HG03064 (cell line): ENCODE results near the gene NTHL1.

Source experiments
- ATAC-seq: cut with Tn5 transposase; IDR thresholded peaks from one replicate; pipeline ENCODE4 v1.9.1; 2021; ENCODE audit warnings: low read depth; ENCODE audit not compliant: unreplicated experiment

NTHL1 gene

DNA sequence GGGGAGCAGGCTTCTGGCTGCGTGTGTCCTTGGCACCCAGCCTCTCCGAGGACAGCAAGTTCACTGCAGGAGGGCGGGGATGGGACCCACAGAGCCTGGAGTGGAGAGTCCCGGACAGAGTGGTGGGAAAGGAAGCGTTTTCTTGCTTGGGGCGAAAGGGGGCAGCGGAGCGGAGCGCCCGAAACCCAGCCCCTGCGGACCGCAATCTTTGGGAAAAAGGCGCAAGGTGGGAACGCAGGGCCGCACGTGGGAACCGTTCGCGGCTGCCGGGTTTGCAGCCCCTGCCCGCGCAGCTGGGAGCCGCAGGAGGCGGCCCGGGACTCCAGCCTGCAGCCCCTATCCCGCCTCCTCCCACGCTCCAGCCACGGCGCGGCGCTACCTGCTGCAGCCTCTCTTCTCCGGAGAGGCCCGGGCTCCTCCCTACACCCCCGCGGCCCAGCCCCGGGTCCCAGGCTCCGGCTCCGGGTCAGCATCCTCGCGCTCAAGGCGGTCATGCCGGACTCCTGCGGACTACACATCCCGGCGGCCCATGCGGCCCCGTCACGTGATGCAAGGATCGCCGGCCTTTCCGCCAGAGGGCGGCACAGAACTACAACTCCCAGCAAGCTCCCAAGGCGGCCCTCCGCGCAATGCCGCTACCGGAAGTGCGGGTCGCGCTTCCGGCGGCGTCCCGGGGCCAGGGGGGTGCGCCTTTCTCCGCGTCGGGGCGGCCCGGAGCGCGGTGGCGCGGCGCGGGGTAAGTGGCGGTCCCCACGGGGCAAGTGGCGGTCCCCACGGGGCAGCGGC is at the start of gene NTHL1, which contains the start of gene TSC2:
Gene NTHL1, minus strand, starts transcription at position 505 of the 786 bp plus-strand sequence. Its CDS starts 11 bp downstream, at position 494.
Gene TSC2, plus strand, starts transcription at position 656 of the 786 bp plus-strand sequence. CDS start 631 bp downstream, outside the sequence.
- peak; percentile 89 for ATAC-seq

DNA sequence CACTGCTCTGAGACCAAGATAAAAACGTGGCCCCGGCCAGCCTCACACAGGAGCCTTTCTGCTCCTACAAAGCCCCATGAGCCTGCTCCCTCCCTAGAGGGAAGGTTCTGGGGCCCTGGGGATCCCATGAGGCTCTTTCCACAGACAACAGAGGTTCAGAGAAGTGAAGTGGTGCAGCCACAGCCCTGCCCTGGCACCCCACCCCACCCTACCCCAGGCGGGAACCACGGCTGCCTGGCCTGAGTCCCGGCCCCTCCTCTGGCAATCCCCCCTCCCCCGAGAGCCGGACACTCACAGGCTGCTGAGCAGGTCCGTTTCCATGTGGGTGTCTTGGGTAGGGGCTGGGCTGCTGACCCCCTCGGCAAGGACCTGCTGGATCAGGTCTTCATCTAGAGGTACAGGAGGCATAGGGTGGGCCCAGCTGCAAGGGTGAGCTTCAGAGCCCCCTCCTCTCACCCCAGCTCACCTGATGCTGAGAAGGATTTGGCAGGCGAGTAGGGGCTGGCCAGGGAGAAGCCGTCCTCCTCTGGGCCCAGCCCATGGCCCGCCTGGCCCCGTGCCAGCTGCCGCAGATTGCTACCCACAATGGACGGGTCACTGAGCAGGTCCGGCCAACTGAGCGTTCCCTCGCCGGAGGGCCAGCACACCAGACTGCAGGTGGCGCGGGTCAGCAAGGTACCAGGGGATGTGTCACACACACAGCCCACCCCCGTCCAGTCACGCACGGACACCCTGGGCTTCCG is 49.4 kb upstream of the NTHL1 start:
- no peak for ATAC-seq

DNA sequence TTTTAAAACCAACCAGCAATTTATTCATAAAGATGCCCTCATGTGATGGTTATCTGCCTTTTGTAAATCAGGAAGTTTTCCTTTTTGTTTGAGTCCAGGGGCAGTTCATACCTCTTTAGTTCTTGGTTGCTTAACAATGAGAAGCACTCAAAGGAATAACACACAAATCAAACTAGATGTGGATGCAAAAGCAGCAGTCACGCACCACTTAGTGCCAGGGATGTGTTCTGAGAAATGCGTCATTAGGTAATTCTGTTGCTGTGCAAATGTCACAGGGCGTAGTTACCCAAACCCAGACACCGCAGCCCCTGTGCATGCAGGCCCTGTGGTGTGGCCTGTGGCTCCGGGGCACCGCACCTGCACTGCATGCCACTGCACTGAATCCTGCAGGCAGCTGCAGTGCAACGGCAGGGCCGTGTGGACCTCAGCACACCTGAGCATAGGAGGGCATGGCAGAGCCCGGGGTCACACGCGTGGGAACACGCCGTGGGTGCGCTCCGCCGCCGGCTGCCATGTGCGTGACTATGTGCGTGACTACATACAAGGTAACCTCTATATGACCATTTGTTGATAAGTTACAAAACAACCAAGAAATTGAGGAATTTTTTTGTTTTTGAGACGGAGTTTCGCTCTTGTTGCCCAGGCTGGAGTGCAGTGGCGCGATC is 48.4 kb upstream of the NTHL1 start:
- ATAC-seq = no peak

DNA sequence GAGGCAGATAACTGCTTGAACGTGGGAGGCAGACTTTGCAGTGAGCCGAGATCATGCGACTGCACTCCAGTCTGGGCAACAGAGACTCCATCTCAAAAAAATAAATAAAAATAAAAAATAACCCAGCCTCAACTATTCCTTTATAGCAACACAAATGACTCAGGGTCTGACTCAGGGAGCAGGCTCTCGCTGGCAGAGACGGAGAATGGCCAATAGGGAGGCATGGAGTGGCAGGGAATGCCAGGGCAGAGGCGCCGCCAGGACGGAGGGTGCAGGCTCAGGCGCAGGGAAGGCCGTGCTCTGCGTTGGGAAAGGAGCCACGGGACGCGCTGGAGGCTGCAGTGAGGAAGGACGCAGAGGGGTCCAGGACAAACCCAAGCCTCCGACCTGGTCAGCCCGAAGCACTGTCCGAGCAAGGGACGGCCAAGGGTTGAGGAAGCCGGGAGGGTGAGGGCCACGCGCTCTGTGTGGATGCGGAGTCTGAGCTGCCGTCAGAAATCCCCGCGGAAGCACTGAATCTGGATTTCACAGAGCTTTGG is 47.8 kb upstream of the NTHL1 start:
- ATAC-seq = no peak

DNA sequence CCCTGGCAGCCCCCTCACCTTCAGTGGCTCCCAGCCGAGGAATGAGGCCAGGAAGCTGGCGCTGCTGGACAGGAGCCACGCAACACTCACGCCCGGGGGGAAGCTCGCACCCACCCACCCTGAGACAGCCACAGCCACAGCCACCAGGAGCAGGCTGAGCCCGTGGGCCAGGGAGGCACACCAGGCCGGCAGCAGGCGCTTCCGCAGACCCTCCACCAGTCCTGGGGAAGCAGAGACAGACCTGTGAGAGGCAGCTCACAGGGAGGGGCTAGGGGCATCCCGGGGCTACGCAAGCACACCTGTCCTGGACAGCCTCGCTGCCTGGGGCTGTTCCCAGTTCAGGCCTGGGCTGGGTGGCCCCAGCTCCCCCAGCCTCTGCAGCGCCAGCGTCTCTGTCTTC is 46.2 kb upstream of the NTHL1 start:
- no peak for ATAC-seq

DNA sequence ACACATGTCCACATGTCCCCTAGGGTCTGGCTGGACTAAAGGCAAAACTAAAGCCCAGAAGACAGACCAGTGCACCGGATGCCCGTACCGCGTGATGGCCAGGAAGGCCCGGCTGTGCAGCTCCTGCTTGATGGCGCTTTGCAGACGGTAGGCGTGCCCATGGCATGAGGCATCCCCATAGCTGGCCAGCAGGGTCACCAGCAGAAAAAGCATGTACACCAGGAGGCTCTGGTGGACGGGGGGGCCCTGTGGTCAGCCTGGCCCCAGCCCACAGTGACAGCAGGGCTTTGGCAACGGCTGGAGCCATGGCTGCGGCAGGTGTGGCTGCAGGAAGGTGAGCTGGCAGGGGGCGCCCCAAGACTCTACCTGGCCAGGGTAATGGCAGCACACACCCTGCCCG is 45.2 kb upstream of the NTHL1 start:
- ATAC-seq = no peak

DNA sequence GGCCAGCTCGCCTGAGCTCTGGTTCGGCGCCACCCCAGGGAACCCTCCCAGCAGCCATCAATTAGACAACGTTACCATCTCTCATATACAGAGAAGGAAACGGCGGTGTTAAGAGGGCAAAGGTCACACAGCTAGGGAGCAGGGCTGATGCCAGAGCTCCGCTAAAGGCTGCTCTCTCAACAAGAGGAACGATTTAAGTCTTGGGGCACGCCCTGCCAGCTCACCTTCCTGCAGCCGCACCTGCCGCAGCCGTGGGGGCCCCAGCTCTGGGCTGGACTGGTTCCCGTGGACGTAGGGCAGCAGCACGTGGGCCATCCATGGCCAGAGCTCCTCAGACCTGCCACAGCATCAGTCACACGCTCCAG is 44.6 kb upstream of the NTHL1 start:
- ATAC-seq = no peak

DNA sequence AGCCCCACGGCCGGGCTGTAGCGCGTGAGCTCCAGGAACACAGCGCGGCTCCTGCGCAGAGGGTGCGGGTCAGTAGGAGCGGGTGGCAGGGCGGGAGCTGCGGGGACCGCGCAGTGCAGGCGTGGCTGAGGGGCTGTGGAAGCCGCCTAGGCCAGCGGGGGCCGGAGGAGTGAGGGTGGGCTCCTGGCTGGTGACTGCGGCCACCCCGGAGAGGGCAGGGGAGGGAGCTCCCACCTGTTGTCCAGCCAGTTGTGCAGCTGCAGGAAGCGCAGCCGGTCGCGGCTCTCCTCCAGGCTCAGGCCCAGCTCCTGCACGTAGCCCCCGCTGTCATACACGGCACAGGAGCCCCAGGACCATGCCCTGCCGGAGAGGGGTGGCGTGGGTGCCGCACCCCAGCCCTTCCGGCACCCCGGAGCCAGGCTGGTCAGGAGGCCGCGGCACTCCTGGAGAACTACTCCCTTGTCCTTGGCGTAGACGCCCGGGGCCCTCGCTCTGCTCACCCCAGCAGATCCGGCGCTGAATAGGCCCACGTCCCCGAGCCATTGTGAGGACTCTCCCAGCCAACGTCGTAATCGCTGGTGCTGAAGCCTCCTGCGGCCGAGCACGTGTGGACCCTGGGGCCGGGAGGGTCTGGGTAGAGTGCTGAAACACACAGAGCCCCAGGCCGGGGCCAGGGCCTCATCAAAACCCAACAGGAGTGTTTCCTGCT is 44.1 kb upstream of the NTHL1 start:
- ATAC-seq = no peak

DNA sequence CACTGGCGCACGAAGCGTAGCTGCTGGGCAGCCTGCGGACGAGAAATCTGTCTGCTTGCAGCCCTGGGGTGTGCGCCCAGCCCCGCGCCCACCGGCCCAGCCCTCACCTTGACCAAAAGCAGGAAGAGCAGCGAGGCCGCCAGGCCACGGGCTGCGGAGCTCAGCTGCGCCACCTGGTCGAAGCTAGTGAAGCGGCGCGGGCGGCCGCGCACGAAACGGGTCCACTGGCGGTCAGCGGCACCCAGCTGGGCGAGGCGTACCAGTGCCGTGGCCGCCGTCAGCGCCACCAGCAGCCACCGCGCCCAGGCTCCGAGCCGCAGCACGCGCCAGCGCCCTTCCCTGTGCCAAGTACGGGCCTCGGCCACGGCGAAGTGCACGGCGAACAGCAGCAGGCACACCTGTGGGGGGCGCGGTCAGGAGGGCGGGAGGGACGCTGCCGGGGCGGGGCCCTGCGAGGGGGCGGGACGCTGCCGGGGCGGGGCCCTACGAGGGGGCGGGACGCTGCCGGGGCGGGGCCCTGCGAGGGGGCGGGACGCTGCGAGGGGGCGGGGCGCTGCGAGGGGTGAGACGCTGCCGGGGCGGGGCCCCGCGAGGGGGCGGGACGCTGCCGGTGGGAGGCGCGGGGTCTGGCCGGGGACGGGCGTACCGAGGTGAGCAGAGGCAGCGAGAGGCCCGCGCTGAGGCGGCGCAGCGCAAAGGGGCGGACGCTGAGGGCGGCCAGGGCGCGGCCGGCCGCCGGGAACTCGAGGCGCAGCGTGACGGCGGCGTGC is 43.3 kb upstream of the NTHL1 start:
- ATAC-seq = no peak

DNA sequence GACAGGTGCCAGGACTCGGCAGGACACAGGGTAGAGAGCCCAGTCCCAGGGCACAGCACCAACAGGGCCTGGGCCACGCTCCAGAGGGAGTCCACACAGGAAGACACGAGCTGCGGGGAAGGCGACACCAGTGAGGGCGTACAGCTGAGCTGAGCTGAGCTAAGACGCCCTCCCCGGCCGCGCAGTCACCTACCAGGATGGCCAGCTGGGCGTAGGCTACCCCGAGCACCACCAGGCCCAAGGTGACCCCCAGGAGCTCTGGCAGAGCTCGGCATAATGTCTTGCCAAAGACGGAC is 42.8 kb upstream of the NTHL1 start:
- no peak for ATAC-seq

DNA sequence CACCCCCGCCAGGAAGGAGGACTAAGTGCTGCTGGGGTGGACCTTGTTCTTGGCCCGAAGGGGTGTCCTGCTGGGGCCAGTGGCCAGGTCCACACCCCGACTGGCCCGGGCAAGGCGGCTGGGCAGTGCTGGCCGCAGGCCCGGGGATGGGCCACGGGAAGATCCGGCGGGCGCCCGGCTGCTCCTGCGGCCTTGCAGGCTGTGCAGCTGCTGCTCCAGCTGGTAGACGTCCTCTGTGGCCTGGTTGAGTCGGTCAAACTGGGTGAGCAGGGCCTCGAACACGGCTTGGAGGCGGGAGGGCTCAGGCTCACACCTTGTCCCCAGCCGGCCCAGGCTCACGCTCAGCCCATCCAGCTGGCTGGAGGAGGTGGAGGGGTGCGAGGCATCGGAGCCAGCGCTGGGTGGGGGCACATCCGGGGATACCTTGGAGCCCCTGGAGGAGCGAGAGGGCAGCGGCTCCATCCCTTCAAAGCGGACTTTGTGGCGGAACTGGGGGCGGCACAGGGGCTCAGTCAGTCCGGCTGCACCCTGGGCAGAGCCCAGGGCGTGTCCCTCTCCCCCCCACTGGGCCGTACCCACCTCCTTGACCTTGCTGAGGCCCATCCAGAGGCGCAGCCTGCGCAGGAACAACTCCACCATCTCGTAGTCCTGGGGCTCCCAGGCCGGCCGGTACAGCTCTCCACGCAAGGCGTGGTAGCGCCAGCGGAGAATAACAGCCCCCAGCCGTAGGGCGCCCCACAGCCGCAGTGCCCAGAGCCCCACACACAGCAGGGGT is 42.3 kb upstream of the NTHL1 start:
- ATAC-seq = no peak

DNA sequence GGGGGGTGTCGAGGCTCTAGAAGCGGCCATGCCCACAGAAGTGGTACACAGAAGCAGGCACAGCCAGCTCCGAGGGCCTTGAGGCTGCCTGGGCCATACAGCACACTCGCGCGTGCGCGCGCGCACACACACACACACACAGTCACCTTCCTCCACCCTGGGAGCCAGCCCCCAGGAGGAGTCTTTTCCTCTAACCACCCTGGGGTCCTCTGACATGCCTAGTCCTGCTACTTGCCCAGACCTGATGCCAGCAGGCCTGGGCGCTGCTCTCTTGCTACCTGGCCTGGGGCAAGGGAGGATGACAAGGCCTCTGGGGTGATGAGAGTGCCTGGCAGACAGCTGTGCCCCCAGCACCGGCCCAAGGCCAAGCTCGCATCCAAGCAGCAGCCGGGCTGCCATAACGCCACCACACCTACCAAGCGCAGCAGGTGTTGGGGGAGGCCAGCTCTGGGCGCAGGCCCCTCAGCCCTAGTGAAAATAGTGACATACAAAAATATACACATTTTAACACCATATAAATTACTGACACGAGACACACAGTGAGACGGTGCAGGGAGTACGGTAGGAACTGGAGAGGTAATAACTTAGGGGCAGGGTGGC is 41.2 kb upstream of the NTHL1 start:
- ATAC-seq = no peak

DNA sequence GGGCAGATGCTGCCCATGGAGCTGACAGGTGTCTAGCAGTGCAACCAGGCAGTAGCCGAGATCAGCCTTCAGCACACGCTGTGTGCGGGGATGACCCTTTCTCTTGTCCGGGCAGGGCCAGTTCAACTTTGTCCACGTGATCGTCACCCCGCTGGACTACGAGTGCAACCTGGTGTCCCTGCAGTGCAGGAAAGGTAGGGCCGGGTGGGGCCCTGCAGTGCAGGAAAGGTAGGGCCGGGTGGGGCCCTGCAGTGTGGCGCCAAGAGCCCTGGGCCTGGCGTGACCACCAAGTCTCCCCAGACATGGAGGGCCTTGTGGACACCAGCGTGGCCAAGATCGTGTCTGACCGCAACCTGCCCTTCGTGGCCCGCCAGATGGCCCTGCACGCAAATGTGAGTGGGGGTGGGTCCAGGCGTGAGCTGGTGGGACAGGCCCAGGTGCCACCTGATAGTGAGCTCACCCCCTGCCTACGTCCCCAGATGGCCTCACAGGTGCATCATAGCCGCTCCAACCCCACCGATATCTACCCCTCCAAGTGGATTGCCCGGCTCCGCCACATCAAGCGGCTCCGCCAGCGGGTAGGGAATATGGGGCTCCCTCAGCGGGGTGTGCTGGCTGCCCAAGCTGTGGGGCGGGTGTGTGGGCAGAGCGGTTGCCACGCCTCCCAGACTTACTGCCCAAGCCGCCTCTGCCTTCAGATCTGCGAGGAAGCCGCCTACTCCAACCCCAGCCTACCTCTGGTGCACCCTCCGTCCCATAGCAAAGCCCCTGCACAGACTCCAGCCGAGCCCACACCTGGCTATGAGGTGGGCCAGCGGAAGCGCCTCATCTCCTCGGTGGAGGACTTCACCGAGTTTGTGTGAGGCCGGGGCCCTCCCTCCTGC is 40.4 kb upstream of the NTHL1 start:
- ATAC-seq = no peak

DNA sequence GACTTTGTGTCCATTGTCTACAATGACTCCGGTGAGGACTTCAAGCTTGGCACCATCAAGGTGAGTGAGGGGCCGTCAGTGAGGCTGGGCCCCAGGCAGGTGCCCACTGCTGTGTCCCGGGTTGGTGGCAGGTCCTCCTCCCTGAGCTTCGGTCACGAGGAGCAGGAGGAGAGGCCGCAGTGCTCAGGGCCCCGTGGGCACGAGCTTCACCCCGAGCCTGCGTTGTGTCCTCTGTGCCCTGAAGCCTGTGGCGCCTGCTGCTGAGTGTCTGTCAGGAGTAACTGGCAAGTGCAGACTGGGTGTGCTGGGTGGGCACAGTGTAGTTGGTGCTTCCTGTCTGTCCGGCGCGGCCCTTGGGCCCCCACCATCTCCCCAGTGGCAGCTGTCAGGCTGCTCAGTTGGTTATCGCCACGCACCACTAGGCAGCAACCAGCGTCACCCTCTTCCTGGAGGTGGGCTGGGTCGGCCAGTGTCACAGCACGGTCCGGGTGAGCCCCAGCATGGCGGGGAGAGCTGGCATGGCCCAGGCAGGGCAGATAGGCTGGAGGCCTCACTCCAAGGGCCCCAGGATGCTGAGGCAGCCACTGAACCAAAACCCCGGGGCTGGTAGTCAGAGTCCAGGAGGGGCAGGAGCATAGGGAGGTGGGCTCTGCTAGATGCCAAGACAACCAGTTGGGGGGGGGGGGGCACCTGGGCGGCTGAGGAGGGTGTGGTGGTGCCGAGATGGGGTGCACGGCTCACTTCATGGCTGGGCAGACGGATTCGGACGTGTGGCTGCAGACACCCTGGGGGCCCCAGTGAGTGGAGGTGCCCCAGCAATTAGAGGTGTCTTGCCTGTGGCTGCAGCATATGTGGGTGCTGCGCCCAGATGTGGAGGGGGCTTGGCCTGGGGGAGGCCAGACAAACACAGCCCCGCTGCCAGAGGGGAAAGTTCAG is 39.4 kb upstream of the NTHL1 start:
- no peak for ATAC-seq

DNA sequence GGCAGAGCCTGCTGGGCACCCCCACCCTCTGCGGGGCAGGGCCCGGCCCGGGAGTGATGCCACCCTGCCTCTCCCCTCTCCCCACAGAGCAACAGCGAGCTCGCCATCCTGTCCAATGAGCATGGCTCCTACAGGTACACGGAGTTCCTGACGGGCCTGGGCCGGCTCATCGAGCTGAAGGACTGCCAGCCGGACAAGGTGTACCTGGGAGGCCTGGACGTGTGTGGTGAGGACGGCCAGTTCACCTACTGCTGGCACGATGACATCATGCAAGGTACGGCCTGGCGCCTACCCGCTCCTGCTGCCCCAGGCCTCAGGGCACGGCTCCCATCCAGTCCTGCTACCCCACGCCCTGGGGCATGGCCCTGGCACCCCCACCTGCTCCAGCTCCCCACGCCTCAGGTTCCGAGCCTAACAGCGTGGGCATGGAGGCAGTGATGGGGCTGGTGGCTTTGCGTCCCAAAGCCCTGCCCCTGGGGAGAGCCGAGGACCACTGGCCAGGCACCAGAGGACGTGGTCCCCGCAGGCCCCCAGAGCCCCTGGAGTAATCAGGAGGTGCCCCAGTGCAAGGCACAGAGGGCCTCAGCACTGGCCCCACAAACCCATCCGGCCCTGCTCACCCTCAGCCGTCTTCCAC is 38.6 kb upstream of the NTHL1 start:
- no peak for ATAC-seq

DNA sequence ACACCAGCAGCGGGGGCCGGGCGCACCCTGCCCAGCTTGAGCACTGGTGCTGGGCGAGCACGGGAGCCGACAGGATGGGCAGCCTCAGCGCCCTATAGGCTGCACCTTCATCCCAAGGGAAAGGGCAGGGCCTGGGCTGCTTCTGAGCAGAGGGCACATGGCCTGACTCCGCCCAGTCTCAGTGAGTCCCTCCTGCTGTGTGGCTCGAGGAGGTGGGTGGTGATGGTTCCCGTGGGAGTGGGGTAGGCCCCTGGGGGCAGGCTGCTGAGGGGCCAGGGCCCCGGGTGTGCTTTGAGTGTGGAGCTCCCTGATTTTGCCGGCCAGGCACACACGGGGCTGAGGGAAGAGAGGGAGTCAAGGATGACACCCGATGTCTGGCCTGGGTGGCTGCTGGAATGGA is 38.0 kb upstream of the NTHL1 start:
- no peak for ATAC-seq
